LNCAP (cell line): Measurements from ENCODE around the gene UBE2O.

Experiments used
- CTCF ChIP-seq: fragments of 450-650 bp; IDR thresholded peaks from 2 replicates; pipeline ENCODE4 v1.5.1; 2017; ENCODE audit warnings: mild to moderate bottlenecking

The UBE2O gene

GRCh38 chr17:76360461-76360860 is 92.5 kb downstream of the UBE2O start:
- TF ChIP-seq CTCF, result no peak

GRCh38 chr17:76359375-76359774 is 93.6 kb downstream of the UBE2O start:
- TF ChIP-seq CTCF, result no peak

- no peak for TF ChIP-seq CTCF
Measured at GRCh38 chr17:76357597-76358158, 95.3 kb downstream of the UBE2O start.

GRCh38 chr17:76356803-76357456 is 96.0 kb downstream of the UBE2O start:
- TF ChIP-seq CTCF, result no peak

- TF ChIP-seq CTCF, result no peak
Measured at GRCh38 chr17:76354747-76355310, 98.1 kb downstream of the UBE2O start.

- no peak for TF ChIP-seq CTCF
Measured at GRCh38 chr17:76354317-76354729, 98.6 kb downstream of the UBE2O start.

- TF ChIP-seq CTCF, result no peak
Measured at GRCh38 chr17:76353599-76354316, 99.2 kb downstream of the UBE2O start, which contains the start of gene PRPSAP1. Gene PRPSAP1 (minus strand): TSS chr17:76353916. CDS start chr17:76353703, 213 bp downstream.
